PFSK-1 (cell line): ENCODE results near the gene MEGF6.

Experiments used
- FOXP2 ChIP-seq: optimal IDR thresholded peaks from 2 replicates; pipeline ENCODE3; 2011; ENCODE audit warnings: borderline replicate concordance, control low read depth, inconsistent platforms; ENCODE audit not compliant: insufficient read depth; ENCODE audit errors: extremely low read length, extremely low read depth
- POLR2AphosphoS5 ChIP-seq: IDR thresholded peaks from 2 replicates; pipeline ENCODE4 v1.6.1; 2012; ENCODE audit warnings: low read depth, mild to moderate bottlenecking, control low read depth, low read length, moderate library complexity
- SIN3A ChIP-seq: IDR thresholded peaks from 2 replicates; pipeline ENCODE4 v1.6.1; 2012; ENCODE audit warnings: mild to moderate bottlenecking, low read length, moderate library complexity, borderline replicate concordance; ENCODE audit not compliant: insufficient read depth
- TAF1 ChIP-seq: IDR thresholded peaks from 2 replicates; pipeline ENCODE4 v1.6.1; 2012; ENCODE audit warnings: low read length, control low read depth, borderline replicate concordance; ENCODE audit not compliant: insufficient read depth
- TF ChIP-seq, protein P1 (sequence below), 2 experiments: IDR thresholded peaks; 2 replicates each; pipeline versions ENCODE4 v1.6.1 to v1.8.0; 2011 to 2012; ENCODE audit warnings: low read depth in 2 of 2, low read length in 2 of 2, control low read depth in 1 of 2, inconsistent platforms in 1 of 2, mild to moderate bottlenecking in 1 of 2, moderate library complexity in 1 of 2; ENCODE audit not compliant: insufficient read depth in 1 of 2

The MEGF6 gene

DNA sequence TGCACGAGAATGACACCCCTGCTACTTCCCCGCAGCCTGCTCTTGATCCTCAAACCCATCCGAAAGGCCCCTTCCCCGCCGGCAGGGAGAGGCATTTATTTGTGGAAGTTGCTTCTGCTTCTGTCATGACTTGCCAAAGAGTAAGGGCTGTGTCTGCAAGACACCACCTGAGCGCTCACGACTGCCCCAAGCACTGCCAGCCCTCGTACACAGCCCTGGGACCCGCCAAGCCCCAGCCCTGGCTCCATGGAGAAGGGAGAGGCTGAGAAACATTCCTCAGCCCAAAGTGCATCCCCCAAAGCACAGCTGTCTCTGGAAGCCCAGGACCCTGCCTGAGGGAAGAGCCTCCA is 7.2 kb upstream of the MEGF6 start:
- no peak for TF ChIP-seq SIN3A

DNA sequence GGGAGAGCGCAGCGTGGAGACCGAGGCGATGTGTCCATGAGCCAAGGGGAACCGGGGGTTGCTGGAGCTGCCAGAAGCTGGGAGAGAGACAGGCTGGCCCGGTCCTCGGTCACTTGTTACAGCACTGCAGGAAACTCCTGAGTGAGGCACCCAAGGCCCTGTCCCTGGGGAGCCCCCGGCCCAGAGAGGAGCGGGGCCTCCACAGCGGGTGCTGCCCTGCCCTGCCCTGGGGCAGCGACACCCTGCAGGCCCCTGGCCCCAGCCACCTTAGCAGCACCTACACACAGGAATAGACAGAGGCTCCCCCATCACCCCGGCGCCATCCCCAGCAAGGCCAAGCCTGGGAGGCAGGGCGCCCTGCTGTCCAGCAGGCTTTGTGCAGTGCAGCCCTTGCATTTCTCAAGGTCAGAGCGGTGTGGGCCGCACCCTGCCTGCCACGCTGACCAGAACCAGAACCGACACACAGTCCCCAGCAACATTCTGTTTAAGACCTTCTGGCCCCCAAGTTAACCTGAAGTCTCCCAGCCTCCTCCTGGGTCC is 6.6 kb upstream of the MEGF6 start:
- TF ChIP-seq POLR2AphosphoS5 (no peak), FOXP2 (no peak), SIN3A (no peak)

DNA sequence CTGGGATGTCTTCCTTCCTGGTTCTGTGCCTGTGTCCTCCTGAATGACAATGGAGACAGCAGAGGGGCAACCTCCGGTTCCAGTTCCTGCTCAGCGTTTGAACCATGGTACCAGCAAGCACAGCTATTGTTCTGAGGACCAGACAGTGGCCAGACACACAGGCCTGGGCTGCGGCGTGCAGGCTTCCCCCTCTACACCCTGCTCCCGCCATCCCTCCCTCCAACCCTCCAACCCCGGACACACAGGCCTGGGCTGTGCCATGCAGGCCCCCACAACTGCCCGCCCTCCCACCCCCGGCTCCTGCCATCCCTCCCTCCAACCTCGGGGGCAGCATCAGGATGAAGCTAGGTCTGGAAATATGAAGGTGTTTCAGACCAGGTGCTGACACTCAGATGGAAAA is 5.6 kb upstream of the MEGF6 start:
- TF ChIP-seq TAF1, result no peak
- TF ChIP-seq SIN3A, result no peak
- no peak for TF ChIP-seq FOXP2
- TF ChIP-seq, protein P1, sequence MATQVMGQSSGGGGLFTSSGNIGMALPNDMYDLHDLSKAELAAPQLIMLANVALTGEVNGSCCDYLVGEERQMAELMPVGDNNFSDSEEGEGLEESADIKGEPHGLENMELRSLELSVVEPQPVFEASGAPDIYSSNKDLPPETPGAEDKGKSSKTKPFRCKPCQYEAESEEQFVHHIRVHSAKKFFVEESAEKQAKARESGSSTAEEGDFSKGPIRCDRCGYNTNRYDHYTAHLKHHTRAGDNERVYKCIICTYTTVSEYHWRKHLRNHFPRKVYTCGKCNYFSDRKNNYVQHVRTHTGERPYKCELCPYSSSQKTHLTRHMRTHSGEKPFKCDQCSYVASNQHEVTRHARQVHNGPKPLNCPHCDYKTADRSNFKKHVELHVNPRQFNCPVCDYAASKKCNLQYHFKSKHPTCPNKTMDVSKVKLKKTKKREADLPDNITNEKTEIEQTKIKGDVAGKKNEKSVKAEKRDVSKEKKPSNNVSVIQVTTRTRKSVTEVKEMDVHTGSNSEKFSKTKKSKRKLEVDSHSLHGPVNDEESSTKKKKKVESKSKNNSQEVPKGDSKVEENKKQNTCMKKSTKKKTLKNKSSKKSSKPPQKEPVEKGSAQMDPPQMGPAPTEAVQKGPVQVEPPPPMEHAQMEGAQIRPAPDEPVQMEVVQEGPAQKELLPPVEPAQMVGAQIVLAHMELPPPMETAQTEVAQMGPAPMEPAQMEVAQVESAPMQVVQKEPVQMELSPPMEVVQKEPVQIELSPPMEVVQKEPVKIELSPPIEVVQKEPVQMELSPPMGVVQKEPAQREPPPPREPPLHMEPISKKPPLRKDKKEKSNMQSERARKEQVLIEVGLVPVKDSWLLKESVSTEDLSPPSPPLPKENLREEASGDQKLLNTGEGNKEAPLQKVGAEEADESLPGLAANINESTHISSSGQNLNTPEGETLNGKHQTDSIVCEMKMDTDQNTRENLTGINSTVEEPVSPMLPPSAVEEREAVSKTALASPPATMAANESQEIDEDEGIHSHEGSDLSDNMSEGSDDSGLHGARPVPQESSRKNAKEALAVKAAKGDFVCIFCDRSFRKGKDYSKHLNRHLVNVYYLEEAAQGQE (IDR thresholded peaks at IDR 0.05; ENCODE audit: insufficient read depth in 1 of 2, low read depth in 2 of 2, low read length in 2 of 2), result no peak
- TF ChIP-seq POLR2AphosphoS5, result no peak

DNA sequence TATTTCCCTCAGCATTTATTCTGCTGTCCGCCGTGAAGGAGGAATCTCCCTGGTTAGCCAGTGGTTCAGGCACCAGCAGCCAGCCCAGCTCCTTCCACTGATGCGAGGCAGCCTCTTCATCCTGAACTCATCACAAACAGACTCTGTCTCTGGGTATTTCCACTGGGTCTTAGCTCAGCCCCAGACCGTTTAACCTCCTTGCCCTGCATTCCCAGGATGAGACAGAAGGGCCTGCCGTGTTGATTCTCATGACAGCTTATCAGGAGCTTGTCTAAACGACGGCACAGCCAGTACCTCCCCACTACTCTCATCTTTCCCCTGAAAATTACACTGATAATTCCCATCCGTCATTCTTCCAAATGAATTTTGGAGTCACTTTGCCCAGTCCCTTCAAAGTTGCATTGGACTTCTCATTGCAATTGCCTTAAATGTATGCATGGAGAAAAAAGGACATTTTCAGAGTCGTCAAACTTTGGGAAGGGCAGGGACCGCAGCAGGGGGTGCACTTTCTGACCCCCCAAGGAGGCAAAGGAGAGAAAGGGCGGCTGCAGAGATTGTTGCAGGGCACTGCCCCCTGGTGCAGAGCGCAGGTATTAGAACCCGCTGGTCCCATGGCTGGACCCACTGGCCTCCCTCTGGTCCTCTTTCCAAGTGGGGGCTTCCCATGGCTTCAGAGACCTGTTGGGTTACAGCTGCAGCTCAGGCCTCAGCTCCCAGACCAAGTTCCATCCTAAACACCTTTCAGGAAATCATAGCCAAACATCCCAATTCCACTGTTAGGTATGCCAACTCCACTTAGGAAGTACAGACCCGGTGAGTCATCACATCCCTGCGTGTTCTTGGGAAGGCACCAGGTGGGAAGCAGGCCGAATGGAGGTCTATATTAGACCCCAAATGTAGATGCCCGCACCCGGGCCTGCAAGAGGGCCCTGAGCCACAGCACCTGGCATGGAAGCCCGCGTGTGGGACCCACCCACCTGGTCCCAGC is 3.7 kb upstream of the MEGF6 start:
- TF ChIP-seq TAF1 (no peak), POLR2AphosphoS5 (no peak), FOXP2 (no peak), SIN3A (no peak)
- TF ChIP-seq, protein P1 (IDR thresholded peaks at IDR 0.05; ENCODE audit: insufficient read depth in 1 of 2, low read depth in 2 of 2, low read length in 2 of 2), result no peak

DNA sequence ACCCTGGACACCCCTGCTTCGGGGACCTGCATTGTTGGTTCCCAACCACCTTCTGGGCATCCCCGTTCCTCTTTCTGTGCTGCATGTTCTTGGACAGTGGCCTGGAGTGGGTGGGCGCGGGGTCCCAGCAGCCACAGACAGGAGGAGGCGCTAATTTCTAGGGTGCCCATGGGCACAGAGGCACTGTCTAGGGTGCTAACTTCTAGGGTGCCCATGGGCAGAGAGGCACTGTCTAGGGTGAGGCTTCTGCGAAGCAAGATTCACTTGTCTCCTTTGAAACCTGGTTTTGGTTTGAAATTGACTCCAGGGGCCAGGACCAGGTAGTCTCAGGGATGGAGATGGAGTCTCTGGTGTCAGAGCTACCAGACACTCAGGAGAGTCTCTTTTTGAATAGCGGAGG is 815 bp upstream of the MEGF6 start:
- no peak for TF ChIP-seq SIN3A
- no peak for TF ChIP-seq FOXP2
- no peak for TF ChIP-seq POLR2AphosphoS5
- no peak for TF ChIP-seq TAF1
- TF ChIP-seq, protein P1 (IDR thresholded peaks at IDR 0.05; ENCODE audit: insufficient read depth in 1 of 2, low read depth in 2 of 2, low read length in 2 of 2), result no peak

DNA sequence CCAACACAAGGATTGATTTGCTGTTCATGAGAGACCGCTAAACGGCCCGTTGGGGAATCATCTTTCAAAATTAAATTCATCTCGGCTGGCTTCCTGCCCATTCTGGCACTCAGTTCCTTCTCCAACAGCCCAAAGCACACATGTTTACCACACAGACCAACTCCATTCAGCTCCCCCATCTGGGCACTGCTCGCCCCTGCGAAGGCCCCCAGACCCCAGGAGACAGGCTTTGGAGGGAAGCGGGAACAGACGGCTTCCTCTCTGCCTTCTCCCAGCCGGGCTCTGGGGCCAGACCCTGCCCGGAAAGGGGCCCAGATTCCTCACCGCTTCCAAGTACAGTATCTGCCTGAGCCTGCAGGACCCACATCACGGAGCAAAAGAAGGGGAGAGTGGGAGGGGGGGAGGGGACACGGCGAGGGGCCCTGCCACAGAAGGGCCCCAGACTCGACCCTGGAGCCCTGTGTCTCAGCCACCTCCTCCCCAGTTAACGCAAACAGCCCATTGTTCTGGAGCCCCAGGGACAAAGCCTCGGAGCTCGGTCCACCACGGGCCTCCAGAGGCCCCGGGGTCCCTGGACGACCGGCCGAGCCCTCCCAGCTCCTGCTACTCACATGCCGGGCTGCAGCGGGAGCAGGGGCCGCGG is 660 bp downstream of the MEGF6 start:
- TF ChIP-seq POLR2AphosphoS5, result no peak
- no peak for TF ChIP-seq FOXP2
- no peak for TF ChIP-seq SIN3A
- TF ChIP-seq, protein P1 (IDR thresholded peaks at IDR 0.05; ENCODE audit: insufficient read depth in 1 of 2, low read depth in 2 of 2, low read length in 2 of 2), result no peak
- TF ChIP-seq TAF1, result no peak
